ENCODE measurements around the gene ADCY1.
A peak's percentile ranks its signal among the peaks of the same experiment; 100 is the strongest.

ADCY1 gene

GRCh38 chr7:45625714-45626440 is 51.7 kb downstream of the ADCY1 start:
- DNase-seq (ENCODE audit: low spot score): no peak

- DNase-seq (ENCODE audit: low spot score): no peak
Observed at GRCh38 chr7:45626441-45627430, 52.6 kb downstream of the ADCY1 start.

GRCh38 chr7:45627691-45628456 is 53.7 kb downstream of the ADCY1 start:
- no peak for DNase-seq (ENCODE audit: low spot score)

- DNase-seq (ENCODE audit: low spot score): no peak
Observed at GRCh38 chr7:45631569-45631968, 57.4 kb downstream of the ADCY1 start.

GRCh38 chr7:45636733-45637132 is 62.6 kb downstream of the ADCY1 start:
- no peak for DNase-seq (ENCODE audit: low spot score)

GRCh38 chr7:45638916-45639315 is 64.7 kb downstream of the ADCY1 start:
- DNase-seq (ENCODE audit: low spot score): no peak

GRCh38 chr7:45642044-45642443 is 67.9 kb downstream of the ADCY1 start:
- DNase-seq (ENCODE audit: low spot score): no peak

- no peak for DNase-seq (ENCODE audit: low spot score)
Observed at GRCh38 chr7:45643630-45644029, 69.5 kb downstream of the ADCY1 start.

GRCh38 chr7:45644237-45644636 is 70.1 kb downstream of the ADCY1 start:
- DNase-seq (ENCODE audit: low spot score): no peak

GRCh38 chr7:45645141-45645969 is 71.2 kb downstream of the ADCY1 start:
- DNase-seq (ENCODE audit: low spot score): no peak

- DNase-seq (ENCODE audit: low spot score): no peak
Observed at GRCh38 chr7:45646207-45646821, 72.1 kb downstream of the ADCY1 start.

GRCh38 chr7:45646996-45647825 is 73.0 kb downstream of the ADCY1 start:
- peak; percentile 45 for DNase-seq (ENCODE audit: low spot score)

- no peak for DNase-seq (ENCODE audit: low spot score)
Observed at GRCh38 chr7:45647967-45648670, 74.0 kb downstream of the ADCY1 start.

- DNase-seq (ENCODE audit: low spot score): no peak
Observed at GRCh38 chr7:45648671-45648995, 74.5 kb downstream of the ADCY1 start.

GRCh38 chr7:45649560-45650346 is 75.6 kb downstream of the ADCY1 start:
- DNase-seq (ENCODE audit: low spot score): no peak

GRCh38 chr7:45650404-45651394 is 76.5 kb downstream of the ADCY1 start:
- no peak for DNase-seq (ENCODE audit: low spot score)

- DNase-seq (ENCODE audit: low spot score): no peak
Observed at GRCh38 chr7:45651540-45651939, 77.4 kb downstream of the ADCY1 start.
